ENCODE data around the gene LIF.

GRCh38 chr22:30192427-30192826 is 54.1 kb downstream of the LIF start:
- no peak for TF ChIP-seq POLR2A (IDR thresholded peaks at IDR 0.05)
- no peak for TF ChIP-seq CTCF (IDR thresholded peaks at IDR 0.05 in 4 of 5, conservative IDR thresholded peaks at IDR 0.05 in 1 of 5)
